Neuronal stem cell (in vitro differentiated cells): ENCODE measurements around the gene RAPGEF5.

ENCODE experiments used
- DNase-seq: peaks from one replicate; pipeline ENCODE4 v3.0.0-alpha.2; 2013; ENCODE audit warnings: low spot score
- H2AFZ ChIP-seq: one replicate; pipeline ENCODE4 v1.6.1; 2013; ENCODE audit warnings: mild to moderate bottlenecking, low read length, inconsistent platforms
- H2AK5ac ChIP-seq: 2 replicates; pipeline ENCODE4 v1.6.1; 2013; ENCODE audit warnings: low read depth, mild to moderate bottlenecking, inconsistent platforms, low read length, moderate library complexity, mixed read lengths
- H2BK120ac ChIP-seq: 2 replicates; pipeline ENCODE4 v1.6.1; 2013; ENCODE audit warnings: low read depth, mild to moderate bottlenecking, inconsistent platforms, low read length, moderate library complexity, mixed read lengths
- H2BK12ac ChIP-seq: one replicate; pipeline ENCODE4 v1.6.1; 2013; ENCODE audit warnings: low read length, inconsistent platforms
- H2BK15ac ChIP-seq: 2 replicates; pipeline ENCODE4 v1.6.1; 2013; ENCODE audit warnings: mild to moderate bottlenecking, low read length, inconsistent platforms, mixed read lengths
- H2BK5ac ChIP-seq: one replicate; pipeline ENCODE4 v1.6.1; 2013; ENCODE audit warnings: inconsistent platforms, mild to moderate bottlenecking, low read length, moderate library complexity
- H3K14ac ChIP-seq: one replicate; pipeline ENCODE4 v1.6.1; 2013; ENCODE audit warnings: low read length, inconsistent platforms
- H3K18ac ChIP-seq: 2 replicates; pipeline ENCODE4 v1.6.1; 2013; ENCODE audit warnings: low read length, inconsistent platforms
- H3K23ac ChIP-seq: 2 replicates; pipeline ENCODE4 v1.6.1; 2013; ENCODE audit warnings: low read depth, mild to moderate bottlenecking, mixed read lengths, low read length, inconsistent platforms; ENCODE audit not compliant: poor library complexity
- H3K27ac ChIP-seq: replicated peaks from 3 replicates; pipeline ENCODE4 v1.5.1; 2013; ENCODE audit warnings: low read length, inconsistent platforms
- H3K27me3 ChIP-seq, 3 experiments: 2 replicates each; pipeline ENCODE4 v1.6.1; 2013; ENCODE audit warnings: low read length in 3 of 3, mild to moderate bottlenecking in 2 of 3, inconsistent platforms in 1 of 3, low read depth in 1 of 3, mixed read lengths in 1 of 3, moderate library complexity in 1 of 3; ENCODE audit not compliant: control insufficient read depth in 3 of 3, insufficient read depth in 3 of 3
- H3K36me3 ChIP-seq, 2 donors: replicated peaks in 1 of 2; 2 replicates each; pipeline ENCODE4 v1.6.1; 2013; ENCODE audit warnings: low read length in 2 of 2; ENCODE audit not compliant: control insufficient read depth in 2 of 2, insufficient read depth in 2 of 2
- H3K4ac ChIP-seq: 2 replicates; pipeline ENCODE4 v1.6.1; 2013; ENCODE audit warnings: inconsistent platforms, mild to moderate bottlenecking, low read length, moderate library complexity
- H3K4me1 ChIP-seq, 2 donors: 1 replicate in 1 of 2; 2 replicates in 1 of 2; pipeline ENCODE4 v1.6.1; 2013; ENCODE audit warnings: low read length in 2 of 2, low read depth in 1 of 2; ENCODE audit not compliant: control insufficient read depth in 2 of 2, insufficient read depth in 1 of 2
- H3K4me2 ChIP-seq: one replicate; pipeline ENCODE4 v1.6.1; 2013; ENCODE audit warnings: mild to moderate bottlenecking, low read length, inconsistent platforms; ENCODE audit not compliant: insufficient read depth, poor library complexity, severe bottlenecking
- H3K4me3 ChIP-seq, 2 donors: 2 replicates each; pipeline ENCODE4 v1.5.1; 2013; ENCODE audit warnings: low read length in 2 of 2, mild to moderate bottlenecking in 2 of 2, inconsistent platforms in 1 of 2, moderate library complexity in 1 of 2
- H3K79me1 ChIP-seq: one replicate; pipeline ENCODE4 v1.6.1; 2013; ENCODE audit warnings: low read depth, mild to moderate bottlenecking, inconsistent platforms, low read length, moderate library complexity
- H3K9ac ChIP-seq: one replicate; pipeline ENCODE4 v1.6.1; 2013; ENCODE audit warnings: mild to moderate bottlenecking, low read depth, low read length, inconsistent platforms; ENCODE audit not compliant: poor library complexity
- H3K9me3 ChIP-seq, 2 donors: replicated peaks in 1 of 2; 2 replicates each; pipeline versions ENCODE3 to v1.6.1; 2013; ENCODE audit warnings: low read length in 2 of 2, mild to moderate bottlenecking in 2 of 2, inconsistent platforms in 1 of 2, low read depth in 1 of 2, mixed read lengths in 1 of 2, moderate library complexity in 1 of 2; ENCODE audit not compliant: control insufficient read depth in 2 of 2, insufficient read depth in 1 of 2
- H4K8ac ChIP-seq: one replicate; pipeline ENCODE4 v1.6.1; 2013; ENCODE audit warnings: low read depth, mild to moderate bottlenecking, inconsistent platforms, low read length, moderate library complexity
- H4K91ac ChIP-seq: one replicate; pipeline ENCODE4 v1.6.1; 2013; ENCODE audit warnings: low read length, low read depth, mild to moderate bottlenecking, inconsistent platforms; ENCODE audit not compliant: poor library complexity
- WGBS, 2 donors: extraction: QIAGEN DNeasy Blood & Tissue Kit; methylation state at CpG; one replicate each; pipeline ENCODE4 v1.1.7; 2013; ENCODE audit warnings: missing lambda C conversion rate in 2 of 2, mixed read lengths in 1 of 2; ENCODE audit not compliant: insufficient read length in 2 of 2, insufficient replicate concordance in 1 of 2; ENCODE audit errors: extremely low coverage in 2 of 2; 5-methylcytosine and 5-hydroxymethylcytosine counted together

Gene RAPGEF5

GRCh38 chr7:22399546-22399945, 42.6 kb upstream of the RAPGEF5 start:
- no CpG with 5 or more reads among the region's 2 CpGs for WGBS, 2 donors
- Histone ChIP-seq H3K27ac (no peak overlapping the region), H2BK12ac (no peak overlapping the region), H2AFZ (no peak overlapping the region), H3K79me1 (no peaks in the 10 kb centered on the region), H3K27me3 (no peaks in the 10 kb centered on the region), H3K36me3 (no peaks in the 10 kb centered on the region), H3K14ac (no peak overlapping the region), H3K4me2 (no peak overlapping the region), H3K9me3 (no peaks in the 10 kb centered on the region), H3K9ac (no peak overlapping the region), H3K4me3 (no peak overlapping the region), H2BK120ac (no peak overlapping the region), H3K4me1 (no peaks in the 10 kb centered on the region), H2BK5ac (no peak overlapping the region), H2BK15ac (no peak overlapping the region), H2AK5ac (no peak overlapping the region), H3K18ac (no peak overlapping the region), H4K91ac (no peak overlapping the region), H3K23ac (no peak overlapping the region), H4K8ac (no peak overlapping the region), H3K4ac (no peak overlapping the region)
- no peak for DNase-seq

- Histone ChIP-seq H3K79me1 (no peaks in the 10 kb centered on the region), H3K9me3 (no peaks in the 10 kb centered on the region), H2BK5ac (no peak overlapping the region), H3K4ac (no peak overlapping the region), H3K36me3 (no peaks in the 10 kb centered on the region), H3K4me3 (no peak overlapping the region), H3K4me2 (no peak overlapping the region), H4K8ac (no peak overlapping the region), H2BK120ac (no peak overlapping the region), H3K23ac (no peak overlapping the region), H3K14ac (no peak overlapping the region), H2AK5ac (no peak overlapping the region), H4K91ac (no peak overlapping the region), H2BK15ac (no peak overlapping the region), H2AFZ (no peak overlapping the region), H3K9ac (no peak overlapping the region), H3K27me3 (no peaks in the 10 kb centered on the region), H2BK12ac (no peak overlapping the region), H3K27ac (no peak overlapping the region), H3K4me1 (no peaks in the 10 kb centered on the region), H3K18ac (no peak overlapping the region)
- no peak for DNase-seq
These were observed 42.1 kb upstream of the RAPGEF5 start for GRCh38 chr7:22399091-22399490.

- no peak overlapping the region for H3K14ac ChIP-seq
- H2AK5ac ChIP-seq, result no peak overlapping the region
- H2BK120ac ChIP-seq, result no peak overlapping the region
- WGBS, 2 donors, result no CpG with 5 or more reads among the region's 5 CpGs
- H3K4ac ChIP-seq, result no peak overlapping the region
- no peak overlapping the region for H4K91ac ChIP-seq
- no peaks in the 10 kb centered on the region for H3K9me3 ChIP-seq
- no peak overlapping the region for H3K4me2 ChIP-seq
- H3K79me1 ChIP-seq, result no peaks in the 10 kb centered on the region
- H2AFZ ChIP-seq, result no peak overlapping the region
- H3K23ac ChIP-seq, result no peak overlapping the region
- no peak overlapping the region for H4K8ac ChIP-seq
- H3K4me3 ChIP-seq, result no peak overlapping the region
- no peak overlapping the region for H2BK5ac ChIP-seq
- no peak overlapping the region for H3K9ac ChIP-seq
- DNase-seq, result no peak
- H2BK12ac ChIP-seq, result no peak overlapping the region
- H3K27me3 ChIP-seq, result no peaks in the 10 kb centered on the region
- H2BK15ac ChIP-seq, result no peak overlapping the region
- H3K18ac ChIP-seq, result no peak overlapping the region
- no peak overlapping the region for H3K27ac ChIP-seq
- peaks cover 0 to 1% of the 10 kb centered on the region in 2 donors for H3K4me1 ChIP-seq
- no peaks in the 10 kb centered on the region for H3K36me3 ChIP-seq
These were observed 41.0 kb upstream of the RAPGEF5 start for GRCh38 chr7:22397981-22398380.

- H3K27me3 ChIP-seq, result no peaks in the 10 kb centered on the region
- H3K18ac ChIP-seq, result no peak overlapping the region
- H3K9me3 ChIP-seq, result no peaks in the 10 kb centered on the region
- no peak overlapping the region for H2BK120ac ChIP-seq
- no peak overlapping the region for H2BK5ac ChIP-seq
- H3K27ac ChIP-seq, result no peak overlapping the region
- H3K4ac ChIP-seq, result no peak overlapping the region
- no CpG with 5 or more reads among the region's 6 CpGs for WGBS, 2 donors
- H3K23ac ChIP-seq, result no peak overlapping the region
- H2AK5ac ChIP-seq, result no peak overlapping the region
- H2BK15ac ChIP-seq, result no peak overlapping the region
- no peak overlapping the region for H2AFZ ChIP-seq
- no peak overlapping the region for H2BK12ac ChIP-seq
- no peaks in the 10 kb centered on the region for H3K79me1 ChIP-seq
- H3K9ac ChIP-seq, result no peak overlapping the region
- H4K8ac ChIP-seq, result no peak overlapping the region
- no peak overlapping the region for H3K14ac ChIP-seq
- H3K4me3 ChIP-seq, result no peak overlapping the region
- no peak for DNase-seq
- H3K4me1 ChIP-seq, result peaks cover 0 to 4% of the 10 kb centered on the region in 2 donors
- no peaks in the 10 kb centered on the region for H3K36me3 ChIP-seq
- no peak overlapping the region for H4K91ac ChIP-seq
- no peak overlapping the region for H3K4me2 ChIP-seq
These were observed 38.3 kb upstream of the RAPGEF5 start for GRCh38 chr7:22395222-22395621.
